Neural cell (in vitro differentiated cells): ENCODE results near the gene BEND5. TPM values are rescaled to one million over a fixed set of nuclear protein-coding genes. Genes with fewer than 3 reads are reported as not detected.

Experiments
- H2AFZ ChIP-seq: fragments of 200-600, 300-800 bp; sonication (generic), shearing (Covaris generic); 2 replicates; pipeline ENCODE4 v1.6.0; 2014; ENCODE audit warnings: low read depth, mild to moderate bottlenecking, antibody characterized with exemption, low read length, moderate library complexity
- H3F3A ChIP-seq: fragments of 200-600 bp; shearing (Covaris generic); 2 replicates; pipeline ENCODE4 v1.6.1; 2016; ENCODE audit warnings: mild to moderate bottlenecking, moderate library complexity, mixed read lengths, antibody characterized with exemption, low read length; ENCODE audit not compliant: insufficient read depth, poor library complexity, severe bottlenecking
- H3K27ac ChIP-seq: fragments of 200-600, 300-800 bp; sonication (generic), shearing (Covaris generic); 2 replicates; pipeline ENCODE4 v1.5.1; 2014; ENCODE audit warnings: mild to moderate bottlenecking, low read length, moderate library complexity
- H3K27me3 ChIP-seq: fragments of 300-800, 200-600 bp; sonication (generic), shearing (Covaris generic); 2 replicates; pipeline ENCODE4 v1.6.0; 2014; ENCODE audit warnings: mild to moderate bottlenecking, low read depth, low read length, moderate library complexity; ENCODE audit not compliant: insufficient read depth
- H3K36me3 ChIP-seq: fragments of 300-800, 200-600 bp; sonication (generic), shearing (Covaris generic); 2 replicates; pipeline ENCODE4 v1.5.1; 2014; ENCODE audit warnings: mild to moderate bottlenecking, antibody characterized with exemption, low read length, moderate library complexity; ENCODE audit not compliant: insufficient read depth
- H3K4me2 ChIP-seq: fragments of 300-800, 200-600 bp; sonication (generic), shearing (Covaris generic); 2 replicates; pipeline ENCODE4 v1.6.0; 2014; ENCODE audit warnings: mild to moderate bottlenecking, low read length
- H3K4me3 ChIP-seq: fragments of 300-800, 200-600 bp; sonication (generic), shearing (Covaris generic); 2 replicates; pipeline ENCODE4 v1.5.1; 2014; ENCODE audit warnings: mild to moderate bottlenecking, low read length, moderate library complexity
- H3K79me2 ChIP-seq: fragments of 200-600 bp; shearing (Covaris generic); replicated peaks from 2 replicates; pipeline ENCODE4 v1.6.0; 2014; ENCODE audit warnings: mild to moderate bottlenecking, low read length, moderate library complexity; ENCODE audit not compliant: insufficient read depth
- H3K9ac ChIP-seq: fragments of 300-800, 200-600 bp; sonication (generic), shearing (Covaris generic); 2 replicates; pipeline ENCODE4 v1.6.1; 2016; ENCODE audit warnings: mild to moderate bottlenecking, low read length, mixed read lengths
- H3K9me2 ChIP-seq: fragments of 200-600 bp; shearing (Covaris generic); 2 replicates; pipeline ENCODE4 v1.6.1; 2016; ENCODE audit warnings: mild to moderate bottlenecking, low read length, mixed read lengths; ENCODE audit not compliant: insufficient read depth
- H3K9me3 ChIP-seq: fragments of 200-600, 300-800 bp; sonication (generic), shearing (Covaris generic); 2 replicates; pipeline ENCODE4 v1.6.1; 2016; ENCODE audit warnings: mild to moderate bottlenecking, mixed run types, low read length, moderate library complexity, mixed read lengths
- H4K20me1 ChIP-seq: fragments of 200-600 bp; shearing (Covaris generic); 2 replicates; pipeline ENCODE4 v1.6.1; 2016; ENCODE audit warnings: mild to moderate bottlenecking, mixed run types; ENCODE audit not compliant: insufficient read depth
- EP300 ChIP-seq: fragments of 450-650 bp; conservative IDR thresholded peaks from 2 replicates; pipeline ENCODE4 v1.6.1; 2014; ENCODE audit warnings: antibody characterized with exemption, mild to moderate bottlenecking, moderate library complexity; ENCODE audit not compliant: poor library complexity, severe bottlenecking
- EZH2 ChIP-seq: fragments of 200-600, 300-800 bp; shearing (Covaris generic), sonication (generic); IDR thresholded peaks from 2 replicates; pipeline ENCODE4 v1.6.1; 2014; ENCODE audit warnings: antibody characterized with exemption, low read length, borderline replicate concordance, mild to moderate bottlenecking; ENCODE audit not compliant: insufficient read depth, poor library complexity, severe bottlenecking
- MXI1 ChIP-seq: fragments of 450-650 bp; conservative IDR thresholded peaks from 2 replicates; pipeline ENCODE4 v1.6.1; 2014; ENCODE audit warnings: antibody characterized with exemption, mild to moderate bottlenecking; ENCODE audit not compliant: poor library complexity, severe bottlenecking
- POLR2AphosphoS5 ChIP-seq: IDR thresholded peaks from 2 replicates; pipeline ENCODE4 v1.6.1; 2012
- RAD21 ChIP-seq: fragments of 450-650 bp; conservative IDR thresholded peaks from 2 replicates; pipeline ENCODE4 v1.6.1; 2014; ENCODE audit warnings: antibody characterized with exemption, mild to moderate bottlenecking, moderate library complexity
- SMC3 ChIP-seq: fragments of 450-650 bp; conservative IDR thresholded peaks from 2 replicates; pipeline ENCODE4 v1.6.1; 2014; ENCODE audit warnings: antibody characterized with exemption, mild to moderate bottlenecking, moderate library complexity; ENCODE audit not compliant: poor library complexity
- TAF1 ChIP-seq: IDR thresholded peaks from 2 replicates; pipeline ENCODE4 v1.6.1; 2012; ENCODE audit warnings: low read depth
- polyA plus RNA-seq: library from polyadenylated mRNA; depleted of rRNA; stranded (reverse); fragments of >200 nt; gene quantifications from 2 replicates; pipeline ENCODE4 v1.2.3, GENCODE V29; 2014
- TF ChIP-seq, protein P1 (sequence below): IDR thresholded peaks from 2 replicates; pipeline ENCODE4 v1.6.1; 2012; ENCODE audit warnings: borderline replicate concordance
- TF ChIP-seq, protein P2 (sequence below): fragments of 450-650 bp; IDR thresholded peaks from 2 replicates; pipeline ENCODE4 v1.5.1; 2014; ENCODE audit warnings: antibody characterized with exemption, mild to moderate bottlenecking, moderate library complexity; ENCODE audit not compliant: poor library complexity, severe bottlenecking

Gene BEND5
- polyA plus RNA-seq, 1 donor from 2014 or later: 64.9 TPM

DNA sequence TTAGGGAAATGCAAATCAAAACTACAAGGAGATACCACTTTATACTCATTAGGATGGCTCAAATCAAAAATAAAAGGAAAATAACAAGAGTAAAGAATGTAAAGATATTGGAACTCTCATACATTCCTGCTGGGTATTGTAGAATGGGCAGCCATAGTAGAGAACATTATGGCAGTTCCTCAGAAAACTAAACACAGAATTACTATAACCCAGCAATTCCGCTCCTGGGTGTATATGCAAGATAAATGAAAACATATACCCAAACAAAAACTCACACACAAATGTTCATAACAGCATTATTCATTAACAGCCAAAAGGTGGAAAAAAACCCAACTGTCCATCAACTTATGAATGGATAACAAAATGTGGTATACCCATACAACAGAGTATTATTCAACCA, 11.4 kb downstream of the BEND5 start:
- H3K9ac ChIP-seq: no peak overlapping the region
- TF ChIP-seq RAD21 (no peak), POLR2AphosphoS5 (no peak), MXI1 (no peak), TAF1 (no peak), EP300 (no peak), SMC3 (no peak), EZH2 (no peak)
- TF ChIP-seq, protein P1, sequence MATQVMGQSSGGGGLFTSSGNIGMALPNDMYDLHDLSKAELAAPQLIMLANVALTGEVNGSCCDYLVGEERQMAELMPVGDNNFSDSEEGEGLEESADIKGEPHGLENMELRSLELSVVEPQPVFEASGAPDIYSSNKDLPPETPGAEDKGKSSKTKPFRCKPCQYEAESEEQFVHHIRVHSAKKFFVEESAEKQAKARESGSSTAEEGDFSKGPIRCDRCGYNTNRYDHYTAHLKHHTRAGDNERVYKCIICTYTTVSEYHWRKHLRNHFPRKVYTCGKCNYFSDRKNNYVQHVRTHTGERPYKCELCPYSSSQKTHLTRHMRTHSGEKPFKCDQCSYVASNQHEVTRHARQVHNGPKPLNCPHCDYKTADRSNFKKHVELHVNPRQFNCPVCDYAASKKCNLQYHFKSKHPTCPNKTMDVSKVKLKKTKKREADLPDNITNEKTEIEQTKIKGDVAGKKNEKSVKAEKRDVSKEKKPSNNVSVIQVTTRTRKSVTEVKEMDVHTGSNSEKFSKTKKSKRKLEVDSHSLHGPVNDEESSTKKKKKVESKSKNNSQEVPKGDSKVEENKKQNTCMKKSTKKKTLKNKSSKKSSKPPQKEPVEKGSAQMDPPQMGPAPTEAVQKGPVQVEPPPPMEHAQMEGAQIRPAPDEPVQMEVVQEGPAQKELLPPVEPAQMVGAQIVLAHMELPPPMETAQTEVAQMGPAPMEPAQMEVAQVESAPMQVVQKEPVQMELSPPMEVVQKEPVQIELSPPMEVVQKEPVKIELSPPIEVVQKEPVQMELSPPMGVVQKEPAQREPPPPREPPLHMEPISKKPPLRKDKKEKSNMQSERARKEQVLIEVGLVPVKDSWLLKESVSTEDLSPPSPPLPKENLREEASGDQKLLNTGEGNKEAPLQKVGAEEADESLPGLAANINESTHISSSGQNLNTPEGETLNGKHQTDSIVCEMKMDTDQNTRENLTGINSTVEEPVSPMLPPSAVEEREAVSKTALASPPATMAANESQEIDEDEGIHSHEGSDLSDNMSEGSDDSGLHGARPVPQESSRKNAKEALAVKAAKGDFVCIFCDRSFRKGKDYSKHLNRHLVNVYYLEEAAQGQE: no peak
- TF ChIP-seq, protein P2, sequence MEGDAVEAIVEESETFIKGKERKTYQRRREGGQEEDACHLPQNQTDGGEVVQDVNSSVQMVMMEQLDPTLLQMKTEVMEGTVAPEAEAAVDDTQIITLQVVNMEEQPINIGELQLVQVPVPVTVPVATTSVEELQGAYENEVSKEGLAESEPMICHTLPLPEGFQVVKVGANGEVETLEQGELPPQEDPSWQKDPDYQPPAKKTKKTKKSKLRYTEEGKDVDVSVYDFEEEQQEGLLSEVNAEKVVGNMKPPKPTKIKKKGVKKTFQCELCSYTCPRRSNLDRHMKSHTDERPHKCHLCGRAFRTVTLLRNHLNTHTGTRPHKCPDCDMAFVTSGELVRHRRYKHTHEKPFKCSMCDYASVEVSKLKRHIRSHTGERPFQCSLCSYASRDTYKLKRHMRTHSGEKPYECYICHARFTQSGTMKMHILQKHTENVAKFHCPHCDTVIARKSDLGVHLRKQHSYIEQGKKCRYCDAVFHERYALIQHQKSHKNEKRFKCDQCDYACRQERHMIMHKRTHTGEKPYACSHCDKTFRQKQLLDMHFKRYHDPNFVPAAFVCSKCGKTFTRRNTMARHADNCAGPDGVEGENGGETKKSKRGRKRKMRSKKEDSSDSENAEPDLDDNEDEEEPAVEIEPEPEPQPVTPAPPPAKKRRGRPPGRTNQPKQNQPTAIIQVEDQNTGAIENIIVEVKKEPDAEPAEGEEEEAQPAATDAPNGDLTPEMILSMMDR: no peak
- peaks cover 24% of the 10 kb centered on the region for H3K79me2 ChIP-seq
- H3K9me3 ChIP-seq: no peaks in the 10 kb centered on the region
- H3K36me3 ChIP-seq: peaks cover 18% of the 10 kb centered on the region
- no peaks in the 10 kb centered on the region for H4K20me1 ChIP-seq
- H2AFZ ChIP-seq: no peak overlapping the region
- no peak overlapping the region for H3K4me2 ChIP-seq
- H3F3A ChIP-seq: no peaks in the 10 kb centered on the region
- no peaks in the 10 kb centered on the region for H3K27me3 ChIP-seq
- H3K9me2 ChIP-seq: no peaks in the 10 kb centered on the region
- H3K27ac ChIP-seq: no peak overlapping the region
- no peak overlapping the region for H3K4me3 ChIP-seq

DNA sequence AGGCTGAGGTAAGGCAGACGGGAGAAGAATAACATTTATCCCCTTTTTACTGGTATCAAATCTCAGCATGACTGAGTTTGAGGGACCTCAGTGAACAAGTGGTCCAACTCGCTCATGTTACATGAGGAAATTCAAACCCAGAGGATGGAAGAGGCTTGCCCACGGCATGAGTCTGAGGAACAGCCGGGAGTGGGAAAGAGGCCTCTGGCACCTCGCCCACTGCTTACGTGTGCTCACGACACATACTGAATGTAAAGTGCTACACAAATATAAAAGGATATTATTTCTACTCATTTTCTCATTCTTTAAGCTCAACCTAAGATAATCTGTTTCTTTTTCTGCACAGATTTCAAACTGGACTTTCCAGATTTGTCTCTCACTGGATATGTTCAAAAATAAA, 14.7 kb downstream of the BEND5 start:
- TF ChIP-seq RAD21: no peak
- TF ChIP-seq POLR2AphosphoS5: no peak
- no peak for TF ChIP-seq EP300
- TF ChIP-seq, protein P1: no peak
- TF ChIP-seq, protein P2: no peak
- TF ChIP-seq SMC3: no peak
- peaks cover 5% of the 10 kb centered on the region for H3K79me2 ChIP-seq
- no peaks in the 10 kb centered on the region for H3K9me3 ChIP-seq
- no peaks in the 10 kb centered on the region for H3K27me3 ChIP-seq
- no peaks in the 10 kb centered on the region for H3K9me2 ChIP-seq
- no peak overlapping the region for H3K9ac ChIP-seq
- no peaks in the 10 kb centered on the region for H3F3A ChIP-seq
- no peaks in the 10 kb centered on the region for H4K20me1 ChIP-seq
- H3K36me3 ChIP-seq: peaks cover 24% of the 10 kb centered on the region
- no peak overlapping the region for H2AFZ ChIP-seq
- H3K4me3 ChIP-seq: no peak overlapping the region
- H3K27ac ChIP-seq: no peak overlapping the region
- no peak overlapping the region for H3K4me2 ChIP-seq
